Astrocyte of the cerebellum (primary cell): Measurements from ENCODE around the gene CCDC183.
A peak's percentile ranks its signal among the peaks of the same experiment; 100 is the strongest.

Experiments
- DNase-seq: peaks from one replicate; pipeline ENCODE4 v3.0.0-alpha.2; 2011; ENCODE audit warnings: low read depth
- H3K4me3 ChIP-seq: 2 replicates; pipeline ENCODE4 v1.5.1; 2011; ENCODE audit warnings: mild to moderate bottlenecking, low read depth, low read length, moderate library complexity
- CTCF ChIP-seq: IDR thresholded peaks from 2 replicates; pipeline ENCODE4 v1.5.1; 2012; ENCODE audit warnings: low read length, low read depth, moderate library complexity, mild to moderate bottlenecking; ENCODE audit errors: missing control alignments
- in situ Hi-C: cut with HindIII; loops from 2 replicates; pipeline ENCODE4 v1.10.0; 2017; ENCODE audit warnings: low sequenced_read_pairs

The CCDC183 gene

DNA sequence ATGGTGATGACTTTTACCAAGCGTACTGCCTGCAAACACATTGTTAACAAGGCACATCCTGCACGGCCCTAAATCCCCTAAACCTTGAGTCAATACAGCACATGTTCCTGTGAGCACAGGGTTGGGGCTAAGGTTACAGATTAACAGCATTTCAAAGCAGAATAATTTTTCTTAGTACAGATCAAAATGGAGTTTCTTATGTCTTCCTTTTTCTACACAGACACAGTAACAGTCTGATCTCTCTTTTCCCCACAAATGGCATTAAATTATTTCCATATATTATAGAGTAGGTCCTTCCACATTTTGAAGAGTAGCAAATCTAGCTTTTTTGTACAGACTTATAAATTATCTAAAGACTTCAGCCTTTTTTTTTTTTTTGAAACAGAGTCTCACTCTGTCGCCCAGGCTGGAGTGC lies 6.6 kb upstream of the CCDC183 start:
- no peak for DNase-seq
- TF ChIP-seq CTCF = no peak
- no peak overlapping the region for H3K4me3 ChIP-seq
- in situ Hi-C loops = loop anchor here (25.0 kb wide), 1 partner anchor 248 kb away; the partner anchor contains the start of genes ABCA2, FUT7 and NPDC1

GRCh38 chr9:136790640-136791515 lies 5.3 kb upstream of the CCDC183 start, which contains the start of gene TMEM141:
TSS of gene TMEM141 (plus strand) at chr9:136791344. CDS start at chr9:136791371, 27 bp downstream.
- in situ Hi-C loops = loop anchor here (25.0 kb wide), 1 partner anchor 246 kb away; the partner anchor contains the start of genes ABCA2, FUT7 and NPDC1
- DNase-seq = peak; percentile 96
- peak within 1 kb of the TSS; percentile 84 for H3K4me3 ChIP-seq
- TF ChIP-seq CTCF = no peak

DNA sequence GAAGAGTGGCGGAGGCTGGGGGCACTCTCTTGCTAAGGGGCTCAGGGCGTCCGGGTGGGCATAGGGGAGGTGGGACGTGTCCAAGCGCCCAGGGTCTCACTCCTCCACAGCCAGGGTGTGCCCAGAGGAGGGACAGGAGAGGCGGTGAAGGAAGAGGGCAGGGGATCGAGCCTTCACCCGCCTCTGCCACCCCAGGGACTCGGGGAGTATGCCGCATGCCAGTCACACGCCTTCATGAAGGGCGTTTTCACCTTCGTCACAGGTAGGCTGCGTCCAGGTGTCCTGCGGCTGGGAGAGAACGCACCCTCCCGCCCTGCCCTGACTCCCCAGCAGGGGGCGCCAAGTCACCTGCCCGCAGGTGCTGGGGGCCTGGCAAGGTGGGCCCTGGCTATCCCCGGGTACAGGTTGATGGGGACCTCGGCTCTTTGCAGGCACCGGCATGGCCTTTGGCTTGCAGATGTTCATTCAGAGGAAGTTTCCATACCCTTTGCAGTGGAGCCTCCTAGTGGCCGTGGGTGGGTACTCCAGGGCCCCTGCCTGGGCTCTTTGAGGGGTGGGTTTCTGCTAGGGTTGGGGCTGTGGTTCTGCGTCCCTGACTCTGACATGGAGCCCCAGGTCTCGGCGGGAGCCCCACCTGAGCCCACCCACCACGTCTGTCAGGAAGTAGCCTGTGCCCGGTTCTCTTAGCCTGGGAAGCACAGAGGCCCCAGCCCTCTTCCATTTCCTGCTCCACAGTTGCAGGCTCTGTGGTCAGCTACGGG lies 4.4 kb upstream of the CCDC183 start:
- peak overlapping the region; percentile 84 for H3K4me3 ChIP-seq
- DNase-seq = no peak
- peak; percentile 93 for TF ChIP-seq CTCF
- in situ Hi-C loops = loop anchor here (25.0 kb wide), 1 partner anchor 246 kb away; the partner anchor contains the start of genes ABCA2, FUT7 and NPDC1

DNA sequence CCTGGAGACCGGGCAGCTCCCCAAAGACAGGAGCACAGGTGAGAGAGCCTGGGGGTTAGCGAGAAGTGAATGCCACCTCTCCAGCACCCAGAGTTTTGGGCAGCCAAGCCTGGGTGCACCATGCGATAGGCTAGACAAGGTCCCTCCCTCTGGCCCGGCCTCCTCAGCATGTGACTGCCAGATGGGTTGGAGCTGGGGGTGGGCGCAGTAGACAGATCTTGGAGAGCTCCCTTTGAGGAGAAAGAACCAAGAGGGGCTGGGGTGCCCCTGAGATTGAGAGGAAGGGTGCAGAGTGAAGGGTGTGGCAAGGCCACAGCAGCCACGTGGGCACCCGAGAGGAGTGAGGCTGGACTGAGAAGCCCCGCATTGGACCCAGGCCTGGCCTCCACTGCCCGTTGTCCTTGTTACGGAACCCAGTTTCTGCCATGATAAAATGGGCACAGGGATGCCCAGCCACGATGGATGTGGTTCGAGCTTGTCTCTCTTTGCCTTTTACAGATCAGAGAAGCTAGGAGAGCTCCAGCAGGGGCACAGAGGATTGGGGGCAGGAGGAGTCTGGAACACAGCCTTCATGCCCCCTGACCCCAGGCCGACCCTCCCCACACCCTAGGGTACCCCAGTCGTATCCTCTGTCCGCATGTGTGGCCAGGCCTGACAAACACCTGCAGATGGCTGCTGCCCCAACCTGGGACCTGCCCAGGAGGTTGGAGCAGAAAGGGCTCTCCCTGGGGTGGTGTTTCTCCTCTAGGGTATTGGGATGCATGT lies 3.6 kb upstream of the CCDC183 start:
- no peak for DNase-seq
- in situ Hi-C loops = loop anchor here (25.0 kb wide), 1 partner anchor 245 kb away; the partner anchor contains the start of genes ABCA2, FUT7 and NPDC1
- no peak for TF ChIP-seq CTCF
- peak overlapping the region; percentile 84 for H3K4me3 ChIP-seq

- in situ Hi-C loops = loop anchor here (25.0 kb wide), 1 partner anchor 244 kb away; the partner anchor contains the start of genes ABCA2, FUT7 and NPDC1
- TF ChIP-seq CTCF = no peak
- no peak for DNase-seq
- H3K4me3 ChIP-seq = no peak overlapping the region
These were observed 2.8 kb upstream of the CCDC183 start for GRCh38 chr9:136793086-136793946.
